ENCODE measurements around the gene NDUFB5. TPM values are rescaled to one million over a fixed set of nuclear protein-coding genes. Genes with fewer than 3 reads are reported as not detected.

Gene NDUFB5
- total RNA-seq, 1 donor from 2014 or later, result 82.8 TPM

- Mint-ChIP-seq H3K36me3 (ENCODE audit: insufficient read depth) (peaks cover 3% of the 10 kb centered on the region), H3K4me1 (ENCODE audit: low read depth) (peaks cover 3% of the 10 kb centered on the region)
Measured at GRCh38 chr3:179610066-179610465, 5.5 kb downstream of the NDUFB5 start.

DNA sequence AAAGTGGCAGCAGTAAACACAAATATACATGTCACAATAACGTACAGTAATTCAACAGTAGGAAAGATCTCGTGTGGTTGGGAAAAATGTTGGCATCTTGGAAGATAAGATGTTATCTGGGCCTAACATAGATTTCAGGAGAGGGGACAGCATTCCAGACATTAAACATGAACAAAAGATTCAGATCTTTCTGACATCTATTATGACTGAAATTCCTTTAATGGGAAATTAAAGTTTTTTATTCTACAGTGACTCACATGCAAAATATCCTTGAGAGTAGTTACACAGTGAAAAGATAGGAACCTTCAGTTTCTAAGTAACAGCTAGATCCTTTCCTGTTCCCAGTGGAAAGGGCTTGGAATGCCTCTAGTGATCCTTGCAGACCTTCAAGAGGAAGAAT lies 9.2 kb downstream of the NDUFB5 start:
- H3K36me3 Mint-ChIP-seq (ENCODE audit: insufficient read depth), result peaks cover 13% of the 10 kb centered on the region
- DNase-seq (ENCODE audit: low spot score, unreplicated experiment), result no peak

More at GRCh38 chr3:179610066-179610465, 5.5 kb downstream of the NDUFB5 start:
- H3K9me3 Mint-ChIP-seq (ENCODE audit: low read depth), result no peaks in the 10 kb centered on the region
- no peak overlapping the region for H3K4me3 Mint-ChIP-seq (ENCODE audit: low read depth)
- H3K27ac Mint-ChIP-seq, result no peak overlapping the region
- DNase-seq (ENCODE audit: low spot score, unreplicated experiment), result no peak
- TF ChIP-seq, protein P1, sequence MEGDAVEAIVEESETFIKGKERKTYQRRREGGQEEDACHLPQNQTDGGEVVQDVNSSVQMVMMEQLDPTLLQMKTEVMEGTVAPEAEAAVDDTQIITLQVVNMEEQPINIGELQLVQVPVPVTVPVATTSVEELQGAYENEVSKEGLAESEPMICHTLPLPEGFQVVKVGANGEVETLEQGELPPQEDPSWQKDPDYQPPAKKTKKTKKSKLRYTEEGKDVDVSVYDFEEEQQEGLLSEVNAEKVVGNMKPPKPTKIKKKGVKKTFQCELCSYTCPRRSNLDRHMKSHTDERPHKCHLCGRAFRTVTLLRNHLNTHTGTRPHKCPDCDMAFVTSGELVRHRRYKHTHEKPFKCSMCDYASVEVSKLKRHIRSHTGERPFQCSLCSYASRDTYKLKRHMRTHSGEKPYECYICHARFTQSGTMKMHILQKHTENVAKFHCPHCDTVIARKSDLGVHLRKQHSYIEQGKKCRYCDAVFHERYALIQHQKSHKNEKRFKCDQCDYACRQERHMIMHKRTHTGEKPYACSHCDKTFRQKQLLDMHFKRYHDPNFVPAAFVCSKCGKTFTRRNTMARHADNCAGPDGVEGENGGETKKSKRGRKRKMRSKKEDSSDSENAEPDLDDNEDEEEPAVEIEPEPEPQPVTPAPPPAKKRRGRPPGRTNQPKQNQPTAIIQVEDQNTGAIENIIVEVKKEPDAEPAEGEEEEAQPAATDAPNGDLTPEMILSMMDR (IDR thresholded peaks at IDR 0.05; ENCODE audit: unreplicated experiment), result no peak
- no peaks in the 10 kb centered on the region for H3K27me3 Mint-ChIP-seq

DNA sequence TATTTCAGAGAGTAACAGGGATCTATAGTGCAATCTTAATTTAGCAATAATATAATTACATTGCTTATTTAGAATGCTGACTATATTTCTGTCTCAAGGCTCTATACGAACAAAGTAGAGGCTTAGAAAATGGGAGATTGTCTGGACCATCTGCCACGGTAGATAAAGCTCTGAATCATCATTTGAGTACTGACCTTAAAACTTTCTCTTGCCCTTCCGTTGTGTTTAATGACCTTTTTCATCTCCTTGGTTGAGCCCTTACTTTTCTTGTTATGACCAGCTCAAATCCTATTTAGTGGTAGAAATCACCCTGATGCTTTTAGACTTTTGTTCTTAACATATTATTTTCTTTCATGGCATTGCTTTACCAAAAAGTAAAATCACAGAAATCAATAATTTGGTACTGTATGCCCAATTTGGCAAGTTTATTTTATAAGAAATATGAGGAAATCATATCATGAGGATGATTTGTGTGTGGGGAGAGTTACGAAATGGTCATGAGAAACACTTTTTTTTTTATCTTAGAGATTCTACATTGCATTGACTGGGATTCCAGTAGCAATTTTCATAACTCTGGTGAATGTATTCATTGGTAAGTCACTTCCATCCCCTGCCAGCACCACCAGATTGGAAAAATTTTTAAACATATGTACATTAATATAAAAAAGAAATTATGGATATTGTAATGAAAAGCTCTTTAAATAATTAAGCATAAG lies 11.0 kb downstream of the NDUFB5 start:
- TF ChIP-seq, protein P1 (IDR thresholded peaks at IDR 0.05; ENCODE audit: unreplicated experiment), result no peak
- DNase-seq (ENCODE audit: low spot score, unreplicated experiment), result no peak
- Mint-ChIP-seq H3K4me3 (ENCODE audit: low read depth) (no peak overlapping the region), H3K27me3 (no peaks in the 10 kb centered on the region), H3K9me3 (ENCODE audit: low read depth) (no peaks in the 10 kb centered on the region), H3K27ac (no peak overlapping the region), H3K36me3 (ENCODE audit: insufficient read depth) (peaks cover 25% of the 10 kb centered on the region), H3K4me1 (ENCODE audit: low read depth) (no peaks in the 10 kb centered on the region)

More for the DNA sequence above, 9.2 kb downstream of the NDUFB5 start:
- H3K9me3 Mint-ChIP-seq (ENCODE audit: low read depth), result no peaks in the 10 kb centered on the region
- no peak overlapping the region for H3K4me3 Mint-ChIP-seq (ENCODE audit: low read depth)
- TF ChIP-seq, protein P1 (IDR thresholded peaks at IDR 0.05; ENCODE audit: unreplicated experiment), result no peak
- H3K27ac Mint-ChIP-seq, result peak overlapping the region; percentile 7
- no peaks in the 10 kb centered on the region for H3K4me1 Mint-ChIP-seq (ENCODE audit: low read depth)
- H3K27me3 Mint-ChIP-seq, result no peaks in the 10 kb centered on the region

DNA sequence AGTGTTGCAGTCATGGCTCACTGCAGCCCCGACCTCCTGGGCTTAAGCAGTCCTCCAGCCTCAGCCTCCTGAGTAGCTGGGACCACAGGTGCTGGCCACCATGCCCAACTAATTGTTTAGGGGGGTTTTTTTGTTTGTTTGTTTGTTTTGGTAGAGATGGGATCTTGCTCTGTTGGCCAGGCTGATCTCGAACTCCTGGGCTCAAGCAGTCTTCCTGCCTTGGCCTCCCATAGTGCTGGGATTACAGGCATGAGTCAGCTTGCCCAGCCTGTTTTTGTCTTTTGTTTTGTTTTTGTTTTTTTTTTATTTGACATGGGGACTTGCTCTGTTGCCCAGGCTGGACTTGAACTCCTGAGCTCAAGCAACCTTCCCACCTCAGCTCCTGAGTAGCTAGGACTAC lies 17.4 kb downstream of the NDUFB5 start:
- Mint-ChIP-seq H3K27me3 (no peaks in the 10 kb centered on the region), H3K9me3 (ENCODE audit: low read depth) (no peaks in the 10 kb centered on the region), H3K4me3 (ENCODE audit: low read depth) (no peak overlapping the region), H3K4me1 (ENCODE audit: low read depth) (no peaks in the 10 kb centered on the region), H3K27ac (no peak overlapping the region), H3K36me3 (ENCODE audit: insufficient read depth) (peaks cover 40% of the 10 kb centered on the region)
- no peak for DNase-seq (ENCODE audit: low spot score, unreplicated experiment)
- TF ChIP-seq, protein P1 (IDR thresholded peaks at IDR 0.05; ENCODE audit: unreplicated experiment), result no peak

DNA sequence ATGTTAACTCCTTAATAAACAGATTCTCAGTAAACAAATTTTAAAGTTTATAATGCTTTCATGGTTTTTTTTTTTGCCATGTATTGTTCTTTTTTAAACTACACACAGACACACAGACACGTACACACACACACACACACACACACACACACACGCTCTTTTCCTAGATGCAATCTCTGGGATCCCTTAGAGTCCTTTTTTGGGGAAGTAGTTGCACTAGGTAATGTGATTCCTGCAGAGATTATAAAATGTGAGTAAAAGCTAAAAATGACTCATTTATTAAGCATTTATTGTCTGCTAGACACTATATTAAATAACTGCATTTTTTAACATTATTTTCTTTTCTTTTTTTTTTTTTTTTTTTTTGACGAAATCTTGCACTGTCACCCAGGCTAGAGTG lies 19.9 kb downstream of the NDUFB5 start:
- no peak for DNase-seq (ENCODE audit: low spot score, unreplicated experiment)
- H3K27ac Mint-ChIP-seq, result no peak overlapping the region
- no peaks in the 10 kb centered on the region for H3K27me3 Mint-ChIP-seq
- no peaks in the 10 kb centered on the region for H3K9me3 Mint-ChIP-seq (ENCODE audit: low read depth)
- TF ChIP-seq, protein P1 (IDR thresholded peaks at IDR 0.05; ENCODE audit: unreplicated experiment), result no peak
- H3K4me1 Mint-ChIP-seq (ENCODE audit: low read depth), result no peaks in the 10 kb centered on the region
- H3K4me3 Mint-ChIP-seq (ENCODE audit: low read depth), result no peak overlapping the region
- H3K36me3 Mint-ChIP-seq (ENCODE audit: insufficient read depth), result peaks cover 28% of the 10 kb centered on the region
